ELR (cell line): ENCODE measurements around the gene CABP2.
"Not testable (repeated sequence)": the region's sequence is repeated elsewhere in the genome, so short reads cannot be mapped to it uniquely, and the experiment has no call there.

Experiments
- DNase-seq: peaks from one replicate; pipeline ENCODE4 v3.0.0-alpha.2; 2015; ENCODE audit warnings: low read depth

Gene CABP2

GRCh38 chr11:67494371-67495233 is 28.6 kb downstream of the CABP2 start:
- DNase-seq, result no peak

DNA sequence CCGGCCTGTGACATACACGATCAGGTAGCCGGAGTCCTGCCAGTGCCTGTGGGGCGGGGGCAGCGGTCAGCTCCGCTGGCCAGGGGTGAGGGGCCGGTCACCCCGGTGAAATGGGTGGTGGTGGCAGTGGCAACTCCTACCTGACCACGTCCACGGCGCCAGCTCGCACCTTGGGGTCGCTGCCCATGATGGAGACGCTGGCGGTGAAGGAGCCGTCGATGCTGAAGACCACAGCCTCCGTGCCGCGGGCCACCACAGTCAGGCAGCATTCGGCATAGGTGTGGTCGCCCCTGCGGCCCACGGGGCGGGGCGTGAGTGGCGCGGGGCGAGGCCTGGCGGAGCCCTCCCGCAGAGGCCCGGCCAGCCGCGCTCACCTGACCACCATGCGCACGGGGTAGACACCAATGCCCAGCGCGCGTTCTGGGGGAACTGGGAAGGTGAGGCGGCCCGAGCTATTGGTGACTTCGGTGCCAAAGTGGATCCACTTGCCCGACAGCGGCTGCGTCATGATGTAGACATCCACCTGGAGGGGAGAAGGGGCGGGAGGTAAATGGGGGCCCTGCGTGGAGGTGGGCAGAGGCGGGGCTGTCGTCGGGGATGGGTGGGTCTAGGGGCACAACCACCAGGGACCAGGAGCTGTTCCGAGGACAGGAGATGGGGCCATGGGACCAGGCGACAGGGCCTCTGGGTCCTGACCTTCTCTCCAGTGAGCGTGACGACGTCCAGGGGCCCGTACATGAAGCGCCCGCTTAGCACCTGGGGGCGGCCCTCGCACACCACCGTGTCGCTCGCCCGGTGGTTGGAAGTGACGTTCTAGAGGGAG is 29.5 kb downstream of the CABP2 start:
- DNase-seq, result no peak

- no peak for DNase-seq
These were observed 30.3 kb downstream of the CABP2 start for GRCh38 chr11:67492801-67493547.

DNA sequence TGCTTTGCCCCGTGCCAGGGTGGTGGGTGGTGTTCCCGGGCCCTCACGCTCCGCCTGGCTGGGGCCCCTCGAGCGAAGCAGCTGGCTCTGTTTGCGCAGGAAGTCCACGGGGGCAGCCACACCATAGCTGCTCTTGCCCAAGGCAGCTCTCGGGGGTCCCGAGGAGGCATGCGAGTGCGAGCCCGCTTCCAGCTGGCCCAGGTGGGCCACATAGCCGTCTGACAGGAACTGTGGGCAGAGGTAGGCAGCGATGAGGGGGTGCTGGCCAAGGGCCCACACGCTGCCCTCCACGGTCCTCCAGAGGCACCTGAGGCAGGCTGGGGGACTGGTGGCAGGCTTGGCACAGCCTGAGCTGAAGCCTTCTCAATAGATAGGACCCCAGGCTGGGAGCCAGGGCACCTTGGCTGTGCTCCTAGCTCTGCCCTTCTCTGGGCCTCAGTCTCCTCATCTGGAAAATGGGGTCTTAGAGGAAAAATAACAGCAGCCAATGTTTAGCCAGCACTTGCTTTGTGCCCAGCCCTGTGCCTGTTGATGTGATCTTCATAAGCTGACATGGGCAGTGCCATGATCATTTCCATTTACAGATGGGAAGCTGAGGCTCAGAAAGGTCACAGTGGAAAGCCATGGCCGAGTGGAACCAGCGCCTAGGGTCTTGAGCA is 31.0 kb downstream of the CABP2 start:
- no peak for DNase-seq

- no peak for DNase-seq
These were observed 31.8 kb downstream of the CABP2 start for GRCh38 chr11:67491276-67492068.

DNA sequence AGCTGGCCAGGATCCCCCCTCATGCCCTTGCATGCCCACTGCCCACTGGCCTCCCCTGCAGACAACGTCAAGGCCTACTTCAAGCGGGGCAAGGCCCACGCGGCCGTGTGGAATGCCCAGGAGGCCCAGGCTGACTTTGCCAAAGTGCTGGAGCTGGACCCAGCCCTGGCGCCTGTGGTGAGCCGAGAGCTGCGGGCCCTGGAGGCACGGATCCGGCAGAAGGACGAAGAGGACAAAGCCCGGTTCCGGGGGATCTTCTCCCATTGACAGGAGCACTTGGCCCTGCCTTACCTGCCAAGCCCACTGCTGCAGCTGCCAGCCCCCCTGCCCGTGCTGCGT is 32.5 kb downstream of the CABP2 start:
- DNase-seq, result no peak

- no peak for DNase-seq
These were observed 33.1 kb downstream of the CABP2 start for GRCh38 chr11:67489885-67490726.

- DNase-seq, result no peak
These were observed 33.9 kb downstream of the CABP2 start for GRCh38 chr11:67489203-67489884.

GRCh38 chr11:67486481-67487195 is 36.6 kb downstream of the CABP2 start:
- no peak for DNase-seq

DNA sequence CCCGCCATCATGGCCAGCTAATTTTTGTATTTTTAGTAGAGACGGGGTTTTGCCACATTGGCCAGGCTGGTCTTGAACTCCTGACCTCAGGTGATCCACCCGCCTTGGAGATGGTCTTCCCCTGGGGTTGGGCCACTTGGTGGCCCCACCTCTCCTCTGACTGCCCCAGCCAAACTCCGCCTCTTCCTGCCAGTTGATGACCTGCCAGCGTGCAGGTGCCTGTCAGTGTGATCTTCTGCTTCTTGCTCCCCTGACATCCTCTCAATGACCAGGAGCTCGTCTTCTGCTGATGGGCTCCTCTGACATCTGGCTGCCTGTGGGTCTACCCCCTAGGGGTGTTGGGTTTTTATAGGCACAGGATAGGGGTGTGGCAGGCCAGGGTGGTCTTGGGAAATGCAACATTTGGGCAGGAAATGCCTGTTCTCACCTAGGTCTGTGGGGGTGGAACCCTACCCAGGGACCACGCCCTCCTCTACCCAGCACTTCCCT is 37.3 kb downstream of the CABP2 start:
- not testable (repeated sequence) for DNase-seq

DNA sequence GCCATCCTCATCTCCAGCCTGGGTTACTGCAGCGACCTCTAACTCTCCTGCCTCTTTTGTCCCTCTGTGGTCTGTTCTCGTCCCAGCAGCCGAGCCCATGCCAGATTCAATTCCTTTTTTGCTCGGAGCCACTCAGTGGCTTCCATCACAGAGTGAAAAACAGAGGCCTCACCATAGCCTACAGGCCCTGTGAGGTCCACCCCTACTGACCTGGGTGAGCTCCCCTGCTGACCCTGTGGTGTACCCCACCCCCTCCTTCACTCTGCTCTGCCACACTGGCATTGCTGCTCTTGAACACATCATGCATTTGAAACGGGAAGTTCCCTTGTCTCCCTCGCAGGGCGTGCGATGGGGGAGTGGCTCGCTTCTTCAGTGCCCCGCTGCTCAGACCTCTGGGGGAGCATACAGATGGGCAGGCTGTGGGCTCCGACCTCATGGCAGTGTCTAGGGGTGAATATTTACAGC is 38.4 kb downstream of the CABP2 start:
- no peak for DNase-seq

DNA sequence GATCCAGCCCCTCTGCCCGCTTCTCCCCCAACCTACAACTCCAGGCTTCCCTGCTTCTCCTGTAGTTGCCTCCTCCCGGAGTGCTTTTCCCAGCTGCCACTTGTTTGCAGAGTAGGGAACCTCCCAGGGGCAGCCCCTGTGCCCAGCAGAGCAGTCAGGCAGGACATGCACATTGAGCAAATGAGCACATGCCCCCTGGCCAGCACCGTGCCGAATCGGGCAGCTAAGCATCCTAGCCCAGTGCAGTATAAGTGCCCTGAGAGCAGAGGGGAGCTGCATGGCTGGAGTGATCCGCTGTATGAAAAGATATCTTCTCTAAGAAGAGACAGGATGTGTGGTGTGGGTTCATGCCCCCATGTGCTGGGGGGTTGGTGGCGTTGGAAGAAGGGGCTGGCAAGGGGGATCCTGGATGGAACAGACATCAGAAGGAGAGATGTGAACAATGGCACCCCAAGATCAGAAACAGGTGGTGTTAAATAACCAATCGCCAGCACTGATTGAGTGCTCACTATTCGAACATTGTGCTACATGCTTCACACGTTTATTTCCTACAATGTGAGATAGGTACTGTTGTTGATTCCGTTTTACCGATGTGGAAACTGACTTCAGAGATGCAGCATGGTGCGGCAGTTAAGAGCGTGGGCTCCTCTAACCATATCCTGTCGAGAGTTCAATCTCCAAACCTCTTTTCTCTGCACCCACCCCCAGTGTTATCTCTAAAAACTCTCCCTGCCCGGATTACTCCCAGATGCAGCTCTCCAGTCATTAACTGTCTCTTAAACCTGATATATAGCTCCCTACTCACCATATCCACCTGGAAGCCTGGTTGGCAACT is 39.2 kb downstream of the CABP2 start:
- DNase-seq, result no peak

DNA sequence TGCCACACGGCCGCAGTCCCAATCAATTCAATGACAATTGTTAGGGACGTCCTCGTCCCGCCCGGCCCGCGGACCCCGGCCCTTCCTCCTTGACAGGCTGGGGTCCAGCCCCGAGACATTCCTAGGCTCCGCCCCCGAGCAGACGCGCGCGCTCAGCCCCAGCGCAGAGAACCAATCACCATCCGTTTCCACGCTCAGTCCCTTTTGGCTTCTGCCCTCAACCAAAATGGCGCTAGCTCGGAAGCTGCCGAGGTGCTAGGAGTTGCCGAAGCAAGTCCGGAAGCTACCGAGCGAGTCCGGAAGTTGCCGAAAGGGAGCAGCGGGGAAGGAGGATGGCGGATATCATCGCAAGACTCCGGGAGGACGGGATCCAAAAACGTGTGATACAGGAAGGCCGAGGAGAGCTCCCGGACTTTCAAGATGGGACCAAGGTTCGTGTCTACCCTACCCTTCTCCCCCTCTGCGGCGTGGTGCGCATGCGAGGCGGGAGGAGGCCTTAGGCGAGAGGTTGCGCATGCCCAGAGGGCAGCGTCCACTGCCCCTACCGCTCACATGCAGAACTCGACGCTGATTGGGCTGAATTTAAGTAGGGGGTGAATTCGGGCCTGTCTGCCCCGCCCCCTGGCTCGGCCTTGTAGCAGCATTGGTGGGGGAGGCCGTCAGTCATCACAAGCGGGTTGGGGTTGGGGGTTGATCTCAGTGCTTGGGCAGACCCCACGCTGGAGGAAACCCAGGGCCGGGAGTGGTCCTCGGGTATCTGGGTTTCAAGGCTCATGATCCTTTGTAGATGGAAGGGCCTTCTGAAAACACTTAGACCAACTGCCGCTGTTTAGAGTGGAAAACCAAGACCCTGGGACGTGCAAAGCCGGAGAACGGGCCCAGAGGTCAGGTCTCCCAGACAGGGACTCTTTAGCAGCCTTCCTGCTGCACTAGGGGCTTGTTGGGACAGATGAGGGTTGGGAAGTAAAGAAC is 40.1 kb downstream of the CABP2 start, which contains the start of gene AIP:
AIP (plus strand) TSS at position 200 of the 972 bp plus-strand sequence; CDS start at position 333, 133 bp downstream.
- DNase-seq, result peak; percentile 98

DNA sequence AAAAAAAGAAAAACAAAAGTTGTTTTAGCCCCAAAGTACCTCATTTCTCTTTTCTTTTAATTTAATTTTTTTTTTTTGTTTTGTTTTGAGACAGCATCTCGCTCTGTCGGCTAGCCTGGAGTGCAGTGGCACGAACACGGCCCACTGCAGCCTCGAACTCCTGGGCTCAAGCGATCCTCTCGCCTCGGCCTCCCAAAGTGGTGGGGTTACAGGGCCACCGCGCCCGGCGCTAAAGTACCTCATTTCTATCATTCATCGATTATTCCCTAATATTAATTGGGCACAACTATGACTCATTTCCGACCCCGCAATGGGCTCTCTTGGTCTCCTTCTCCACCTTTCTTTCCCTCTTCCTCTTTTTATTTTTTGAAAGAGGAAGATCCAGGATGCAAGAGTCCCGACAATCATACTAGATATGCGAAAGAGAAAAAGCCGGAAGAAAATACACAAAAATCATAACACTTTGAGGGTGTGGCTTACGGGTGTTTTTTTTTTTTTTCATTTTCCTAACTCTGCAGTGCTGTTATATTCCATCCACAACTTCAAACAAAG is 40.9 kb downstream of the CABP2 start:
- no peak for DNase-seq

GRCh38 chr11:67477344-67478050 is 45.7 kb downstream of the CABP2 start:
- not testable (repeated sequence) for DNase-seq
